Hepatocyte (in vitro differentiated cells): ENCODE data around the gene TBC1D5. TPM values are rescaled to one million over a fixed set of nuclear protein-coding genes. Genes with fewer than 3 reads are reported as not detected.

Experiments used
- DNase-seq: peaks from one replicate; pipeline ENCODE4 v3.0.0-alpha.2; 2016; ENCODE audit warnings: low spot score
- H2AFZ ChIP-seq: fragments of 200-600 bp; sonication (generic); 2 replicates; pipeline ENCODE4 v1.6.0; 2016; ENCODE audit warnings: antibody characterized with exemption, mild to moderate bottlenecking
- H3K27ac ChIP-seq: fragments of 200-600 bp; sonication (generic); 2 replicates; pipeline ENCODE4 v1.5.1; 2016; ENCODE audit warnings: mild to moderate bottlenecking
- H3K27me3 ChIP-seq: fragments of 200-600 bp; sonication (generic); 2 replicates; pipeline ENCODE4 v1.6.1; 2016
- H3K36me3 ChIP-seq: fragments of 200-600 bp; sonication (generic); replicated peaks from 2 replicates; pipeline ENCODE4 v1.5.1; 2016; ENCODE audit warnings: low read depth; ENCODE audit not compliant: insufficient read depth
- H3K4me1 ChIP-seq: fragments of 200-600 bp; sonication (generic); 2 replicates; pipeline ENCODE4 v1.5.1; 2016; ENCODE audit warnings: mild to moderate bottlenecking, moderate library complexity; ENCODE audit not compliant: insufficient read depth
- H3K4me2 ChIP-seq: fragments of 200-600 bp; sonication (generic); 2 replicates; pipeline ENCODE4 v1.6.0; 2016
- H3K4me3 ChIP-seq: fragments of 200-600 bp; sonication (generic); 2 replicates; pipeline ENCODE4 v1.5.1; 2016; ENCODE audit warnings: mild to moderate bottlenecking
- H3K79me2 ChIP-seq: fragments of 200-600 bp; sonication (generic); 2 replicates; pipeline ENCODE4 v1.6.0; 2017; ENCODE audit warnings: mild to moderate bottlenecking
- H3K9me2 ChIP-seq: fragments of 200-600 bp; sonication (generic); replicated peaks from 2 replicates; pipeline ENCODE4 v1.6.0; 2017; ENCODE audit warnings: mild to moderate bottlenecking; ENCODE audit not compliant: insufficient read depth
- H3K9me3 ChIP-seq: fragments of 200-600 bp; sonication (generic); 2 replicates; pipeline ENCODE4 v1.5.1; 2016; ENCODE audit warnings: low read depth, mild to moderate bottlenecking
- H4K20me1 ChIP-seq: fragments of 200-600 bp; sonication (generic); 2 replicates; pipeline ENCODE4 v1.6.0; 2016; ENCODE audit warnings: mild to moderate bottlenecking; ENCODE audit not compliant: insufficient read depth, poor library complexity, severe bottlenecking
- EZH2 ChIP-seq: fragments of 200-600 bp; sonication (generic); IDR thresholded peaks from 2 replicates; pipeline ENCODE4 v1.6.1; 2016; ENCODE audit warnings: antibody characterized with exemption, mild to moderate bottlenecking, borderline replicate concordance
- EZH2phosphoT487 ChIP-seq: fragments of 200-600 bp; sonication (generic); IDR thresholded peaks from one replicate; pipeline ENCODE4 v1.6.1; 2018; ENCODE audit warnings: antibody characterized with exemption, mild to moderate bottlenecking, low read depth, moderate library complexity; ENCODE audit not compliant: unreplicated experiment, severe bottlenecking
- WGBS: methylation state at CpG from one replicate; pipeline ENCODE4 v1.1.6; 2016; ENCODE audit warnings: low lambda C conversion rate; ENCODE audit errors: missing lambda C conversion rate; 5-methylcytosine and 5-hydroxymethylcytosine counted together
- polyA plus RNA-seq: library from polyadenylated mRNA; unstranded; fragments of >200 nt; fragmentation: Nextera tagmentation; extraction: Ambion mirVana; gene quantifications from 2 replicates; pipeline ENCODE4 v1.2.1, GENCODE V29; 2016
- total RNA-seq: library from RNA; depleted of rRNA; stranded (reverse); fragments of >200 nt; gene quantifications from 2 replicates; pipeline ENCODE4 v1.2.3, GENCODE V29; 2014
- TF ChIP-seq, protein P1 (sequence below): fragments of 200-600 bp; sonication (generic); IDR thresholded peaks from 2 replicates; pipeline ENCODE4 v1.5.1; 2016; ENCODE audit warnings: antibody characterized with exemption, mild to moderate bottlenecking; ENCODE audit not compliant: poor library complexity

TBC1D5 gene
- total and polyA plus RNA-seq, 2 experiments from 2014 or later, result 17.0 to 64.2 TPM

DNA sequence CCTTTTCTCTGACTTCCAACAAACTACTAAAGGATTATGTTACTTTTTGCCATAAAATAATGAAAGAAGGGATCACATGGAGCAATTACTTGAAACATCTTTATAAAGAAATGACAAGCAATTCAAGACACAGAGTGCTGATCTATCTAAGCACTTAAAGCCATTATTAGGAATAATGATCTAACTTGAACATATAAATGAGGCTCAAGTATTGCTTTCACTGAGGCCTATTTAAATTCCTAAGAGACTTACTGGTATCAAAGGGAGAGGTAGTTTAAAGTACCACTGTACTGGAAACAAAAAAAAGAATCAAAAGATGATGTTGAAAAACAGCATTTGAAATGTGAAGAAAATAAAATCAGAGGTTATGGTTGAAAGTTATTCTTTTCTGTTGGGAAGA lies 482.2 kb downstream of the TBC1D5 start:
- no peak overlapping the region for H3K4me3 ChIP-seq
- H3K4me1 ChIP-seq, result peaks cover 4% of the 10 kb centered on the region
- no peak overlapping the region for H3K4me2 ChIP-seq
- no peak overlapping the region for H2AFZ ChIP-seq
- no peaks in the 10 kb centered on the region for H3K9me3 ChIP-seq
- H3K27me3 ChIP-seq, result no peaks in the 10 kb centered on the region
- no peak for DNase-seq
- H3K79me2 ChIP-seq, result no peaks in the 10 kb centered on the region
- TF ChIP-seq EZH2phosphoT487, result no peak
- no peak for TF ChIP-seq EZH2
- TF ChIP-seq, protein P1, sequence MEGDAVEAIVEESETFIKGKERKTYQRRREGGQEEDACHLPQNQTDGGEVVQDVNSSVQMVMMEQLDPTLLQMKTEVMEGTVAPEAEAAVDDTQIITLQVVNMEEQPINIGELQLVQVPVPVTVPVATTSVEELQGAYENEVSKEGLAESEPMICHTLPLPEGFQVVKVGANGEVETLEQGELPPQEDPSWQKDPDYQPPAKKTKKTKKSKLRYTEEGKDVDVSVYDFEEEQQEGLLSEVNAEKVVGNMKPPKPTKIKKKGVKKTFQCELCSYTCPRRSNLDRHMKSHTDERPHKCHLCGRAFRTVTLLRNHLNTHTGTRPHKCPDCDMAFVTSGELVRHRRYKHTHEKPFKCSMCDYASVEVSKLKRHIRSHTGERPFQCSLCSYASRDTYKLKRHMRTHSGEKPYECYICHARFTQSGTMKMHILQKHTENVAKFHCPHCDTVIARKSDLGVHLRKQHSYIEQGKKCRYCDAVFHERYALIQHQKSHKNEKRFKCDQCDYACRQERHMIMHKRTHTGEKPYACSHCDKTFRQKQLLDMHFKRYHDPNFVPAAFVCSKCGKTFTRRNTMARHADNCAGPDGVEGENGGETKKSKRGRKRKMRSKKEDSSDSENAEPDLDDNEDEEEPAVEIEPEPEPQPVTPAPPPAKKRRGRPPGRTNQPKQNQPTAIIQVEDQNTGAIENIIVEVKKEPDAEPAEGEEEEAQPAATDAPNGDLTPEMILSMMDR, result no peak
- H3K36me3 ChIP-seq, result no peaks in the 10 kb centered on the region
- H3K27ac ChIP-seq, result no peak overlapping the region
- no peaks in the 10 kb centered on the region for H4K20me1 ChIP-seq
- no peaks in the 10 kb centered on the region for H3K9me2 ChIP-seq

DNA sequence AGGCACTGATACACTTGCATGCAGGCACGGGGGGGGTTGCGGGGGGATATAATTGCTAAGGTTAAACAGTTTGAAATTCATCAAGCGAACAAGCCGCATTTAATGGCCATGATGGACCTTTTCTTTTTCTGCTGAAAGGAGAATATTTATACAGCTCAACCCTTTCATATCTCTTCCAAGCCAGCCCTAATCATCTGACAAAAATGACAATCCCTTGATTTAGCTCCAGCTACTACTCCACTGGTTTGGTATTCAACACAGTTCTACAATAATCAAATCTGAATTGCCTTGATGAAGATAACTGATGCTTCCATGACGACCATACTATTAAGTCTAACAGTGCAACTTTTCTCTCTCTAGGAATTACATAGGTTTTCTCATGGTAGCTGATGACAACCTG lies 482.7 kb downstream of the TBC1D5 start:
- H4K20me1 ChIP-seq, result no peaks in the 10 kb centered on the region
- no peaks in the 10 kb centered on the region for H3K27me3 ChIP-seq
- TF ChIP-seq EZH2, result no peak
- no peak for TF ChIP-seq EZH2phosphoT487
- TF ChIP-seq, protein P1, result no peak
- H3K9me2 ChIP-seq, result no peaks in the 10 kb centered on the region
- no peak overlapping the region for H3K27ac ChIP-seq
- H3K9me3 ChIP-seq, result no peaks in the 10 kb centered on the region
- no peaks in the 10 kb centered on the region for H3K36me3 ChIP-seq
- no peak overlapping the region for H2AFZ ChIP-seq
- H3K4me1 ChIP-seq, result peaks cover 4% of the 10 kb centered on the region
- DNase-seq, result no peak
- WGBS, result 88% methylated on average over 5 of the region's 5 CpGs
- H3K79me2 ChIP-seq, result no peaks in the 10 kb centered on the region
- H3K4me2 ChIP-seq, result no peak overlapping the region
- no peak overlapping the region for H3K4me3 ChIP-seq

DNA sequence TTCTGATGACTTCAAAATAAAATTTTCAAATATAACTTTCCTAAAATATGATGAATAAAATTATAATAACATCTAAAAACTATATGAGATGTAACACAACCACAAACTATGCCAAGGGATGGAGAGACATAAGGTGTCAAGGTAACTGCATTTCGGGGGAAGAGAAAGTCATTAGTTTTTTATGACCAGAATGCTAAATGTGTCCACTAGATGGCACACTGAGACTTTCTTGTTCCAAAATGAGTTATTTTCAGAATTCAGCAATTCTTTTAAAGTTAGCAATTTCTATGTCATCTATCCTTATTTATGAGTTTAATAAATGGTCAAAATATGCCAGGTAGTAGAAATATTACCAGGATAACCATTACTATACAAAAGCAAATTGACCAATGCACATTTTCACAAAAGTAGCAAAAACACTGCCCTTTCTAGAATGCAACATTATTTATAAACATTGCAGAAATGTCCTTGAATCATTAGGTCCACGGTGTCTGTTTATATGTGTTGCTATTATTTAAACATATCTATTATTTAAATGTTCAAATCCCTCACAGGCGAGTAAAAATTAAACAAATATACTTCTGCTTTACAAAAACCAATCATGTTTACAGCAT lies 483.5 kb downstream of the TBC1D5 start:
- no peak overlapping the region for H3K4me3 ChIP-seq
- no peak overlapping the region for H3K27ac ChIP-seq
- H3K36me3 ChIP-seq, result no peaks in the 10 kb centered on the region
- peaks cover 4% of the 10 kb centered on the region for H3K4me1 ChIP-seq
- H2AFZ ChIP-seq, result no peak overlapping the region
- WGBS, result 34% methylated on average over 3 of the region's 3 CpGs
- peak; percentile 48 for DNase-seq
- H3K9me3 ChIP-seq, result no peaks in the 10 kb centered on the region
- no peaks in the 10 kb centered on the region for H4K20me1 ChIP-seq
- no peaks in the 10 kb centered on the region for H3K9me2 ChIP-seq
- H3K27me3 ChIP-seq, result no peaks in the 10 kb centered on the region
- H3K4me2 ChIP-seq, result no peak overlapping the region
- H3K79me2 ChIP-seq, result no peaks in the 10 kb centered on the region
- TF ChIP-seq, protein P1, result peak; percentile 82
- no peak for TF ChIP-seq EZH2
- no peak for TF ChIP-seq EZH2phosphoT487

DNA sequence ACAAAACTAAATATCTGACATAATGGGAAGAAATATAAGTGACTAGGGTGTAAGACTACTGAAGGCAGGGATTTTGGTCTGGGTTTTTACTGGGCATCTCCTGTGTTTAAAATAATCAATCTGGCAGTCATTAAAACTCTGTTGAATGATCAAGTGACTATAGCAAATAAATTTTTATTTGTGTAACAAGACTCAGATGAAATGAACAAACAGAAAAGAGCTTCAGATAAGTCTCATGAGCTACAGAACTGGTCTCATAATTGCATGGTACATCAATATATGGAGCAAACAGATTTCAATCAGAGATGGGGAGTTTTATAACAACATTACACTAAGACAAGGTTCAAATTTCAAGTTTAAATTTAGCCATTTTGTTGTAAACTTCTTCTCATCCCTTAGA lies 485.2 kb downstream of the TBC1D5 start:
- no peaks in the 10 kb centered on the region for H3K9me2 ChIP-seq
- H3K27ac ChIP-seq, result no peak overlapping the region
- DNase-seq, result no peak
- TF ChIP-seq EZH2, result no peak
- TF ChIP-seq EZH2phosphoT487, result no peak
- TF ChIP-seq, protein P1, result no peak
- peaks cover 4% of the 10 kb centered on the region for H3K4me1 ChIP-seq
- no peaks in the 10 kb centered on the region for H3K27me3 ChIP-seq
- no peaks in the 10 kb centered on the region for H4K20me1 ChIP-seq
- H3K4me2 ChIP-seq, result no peak overlapping the region
- no peak overlapping the region for H3K4me3 ChIP-seq
- no peaks in the 10 kb centered on the region for H3K9me3 ChIP-seq
- no peak overlapping the region for H2AFZ ChIP-seq
- no peaks in the 10 kb centered on the region for H3K36me3 ChIP-seq
- no peaks in the 10 kb centered on the region for H3K79me2 ChIP-seq
